H1 (cell line): ENCODE measurements around the gene IRAG1. TPM values are rescaled to one million over a fixed set of nuclear protein-coding genes. Genes with fewer than 3 reads are reported as not detected.

Source experiments
- CTCF ChIA-PET: fragments of 300-600 bp; sonication (Branson Sonifier 250); formaldehyde crosslinking; loops from one replicate; lab custom pipeline; 2021; ENCODE audit not compliant: partially characterized antibody; lab: Charles Lee
- POLR2A ChIA-PET: fragments of 300-600 bp; sonication (Branson Sonifier 250); formaldehyde crosslinking; loops from one replicate; lab custom pipeline; 2021; ENCODE audit warnings: inconsistent platforms; ENCODE audit not compliant: partially characterized antibody; lab: Charles Lee
- DNase-seq, 2 experiments: peaks; one replicate each; pipeline versions ENCODE4 v3.0.0 to v3.0.0-alpha.2; 2010 to 2022; ENCODE audit warnings: low spot score in 2 of 2, low read depth in 1 of 2, mixed read lengths in 1 of 2
- FAIRE-seq: peaks from 2 replicates; lab custom pipeline; 2011; peaks lifted over from hg19 to GRCh38; lab: Jason Lieb, UNC
- H2AFZ ChIP-seq: 2 replicates; pipeline ENCODE4 v1.8.1; 2012; ENCODE audit warnings: low read length, inconsistent platforms
- H2AK5ac ChIP-seq: 2 replicates; pipeline ENCODE4 v1.6.1; 2013; ENCODE audit warnings: low read depth, low read length
- H2BK120ac ChIP-seq: replicated peaks from 2 replicates; pipeline ENCODE3; 2013; ENCODE audit warnings: low read depth, low read length, inconsistent platforms
- H2BK12ac ChIP-seq: 2 replicates; pipeline ENCODE4 v1.6.1; 2013; ENCODE audit warnings: low read depth, low read length
- H2BK15ac ChIP-seq: 2 replicates; pipeline ENCODE4 v1.6.1; 2013; ENCODE audit warnings: low read length
- H2BK20ac ChIP-seq: 2 replicates; pipeline ENCODE4 v1.6.1; 2013; ENCODE audit warnings: low read length
- H2BK5ac ChIP-seq: 2 replicates; pipeline ENCODE4 v1.6.1; 2013; ENCODE audit warnings: low read depth, low read length
- H3K14ac ChIP-seq: 2 replicates; pipeline ENCODE4 v1.6.1; 2013; ENCODE audit warnings: inconsistent platforms; ENCODE audit not compliant: insufficient read length
- H3K18ac ChIP-seq: 2 replicates; pipeline ENCODE4 v1.6.1; 2013; ENCODE audit warnings: low read length; ENCODE audit errors: extremely low read depth
- H3K23ac ChIP-seq: 2 replicates; pipeline ENCODE4 v1.6.1; 2013; ENCODE audit warnings: inconsistent platforms; ENCODE audit not compliant: insufficient read length
- H3K23me2 ChIP-seq: 2 replicates; pipeline ENCODE4 v1.6.1; 2013; ENCODE audit warnings: low read depth, low read length
- H3K27ac ChIP-seq: 2 replicates; pipeline ENCODE4 v1.6.1; 2011; ENCODE audit warnings: low read depth, low read length, inconsistent platforms
- H3K27me3 ChIP-seq, 4 experiments: replicated peaks in 1 of 4; 1 replicate in 1 of 4; 2 replicates in 3 of 4; pipeline versions ENCODE4 v1.6.1 to v1.8.1; 2011 to 2013; ENCODE audit warnings: low read length in 3 of 4, mild to moderate bottlenecking in 3 of 4, inconsistent platforms in 2 of 4, mixed read lengths in 2 of 4, moderate library complexity in 1 of 4; ENCODE audit not compliant: control insufficient read depth in 3 of 4, insufficient read depth in 3 of 4; ENCODE audit errors: extremely low read depth in 1 of 4
- H3K36me3 ChIP-seq, 4 experiments: 2 replicates each; pipeline versions ENCODE4 v1.6.1 to v1.8.1; 2011 to 2013; ENCODE audit warnings: mild to moderate bottlenecking in 4 of 4, low read length in 3 of 4, moderate library complexity in 2 of 4, control low read depth in 1 of 4, inconsistent platforms in 1 of 4; ENCODE audit not compliant: insufficient read depth in 4 of 4, control insufficient read depth in 2 of 4
- H3K4ac ChIP-seq: replicated peaks from 2 replicates; pipeline ENCODE3; 2013; ENCODE audit warnings: low read length, low read depth, mixed read lengths, inconsistent platforms; ENCODE audit not compliant: insufficient read length
- H3K4me1 ChIP-seq, 4 experiments: replicated peaks in 1 of 4; 1 replicate in 1 of 4; 2 replicates in 3 of 4; pipeline versions ENCODE4 v1.6.1 to v1.8.1; 2011 to 2013; ENCODE audit warnings: low read length in 3 of 4, inconsistent platforms in 2 of 4, mixed read lengths in 1 of 4; ENCODE audit not compliant: insufficient read depth in 4 of 4, control insufficient read depth in 3 of 4
- H3K4me2 ChIP-seq, 2 experiments: 2 replicates each; pipeline versions ENCODE4 v1.6.1 to v1.8.1; 2011 to 2013; ENCODE audit warnings: low read depth in 2 of 2, low read length in 2 of 2, control low read depth in 1 of 2, inconsistent platforms in 1 of 2, mild to moderate bottlenecking in 1 of 2; ENCODE audit not compliant: insufficient read depth in 1 of 2
- H3K4me3 ChIP-seq, 4 experiments: fragments of 200-600, 300-600 bp in 1 of 4; sonication (generic), shearing (Covaris generic), sonication (Bioruptor Twin) in 1 of 4; 2 replicates each; pipeline versions ENCODE4 v1.5.1 to v1.8.1; 2011 to 2016; ENCODE audit warnings: low read length in 4 of 4, low read depth in 3 of 4, control low read depth in 2 of 4, inconsistent platforms in 2 of 4, mild to moderate bottlenecking in 2 of 4, mixed read lengths in 1 of 4, moderate library complexity in 1 of 4; ENCODE audit not compliant: insufficient read depth in 2 of 4; ENCODE audit errors: extremely low read depth in 1 of 4
- H3K56ac ChIP-seq: replicated peaks from 2 replicates; pipeline ENCODE3; 2013; ENCODE audit warnings: low read depth, mild to moderate bottlenecking, mixed read lengths, low read length, inconsistent platforms; ENCODE audit not compliant: insufficient read length
- H3K79me1 ChIP-seq: 2 replicates; pipeline ENCODE4 v1.6.1; 2013; ENCODE audit warnings: low read depth, low read length, control low read depth
- H3K79me2 ChIP-seq, 2 experiments: 2 replicates each; pipeline versions ENCODE4 v1.6.1 to v1.8.1; 2012 to 2013; ENCODE audit warnings: low read length in 2 of 2, mild to moderate bottlenecking in 2 of 2, inconsistent platforms in 1 of 2; ENCODE audit not compliant: insufficient read depth in 2 of 2, control insufficient read depth in 1 of 2
- H3K9ac ChIP-seq, 4 experiments: replicated peaks in 1 of 4; 1 replicate in 1 of 4; 2 replicates in 3 of 4; pipeline versions ENCODE4 v1.6.1 to v1.8.1; 2011 to 2013; ENCODE audit warnings: low read depth in 3 of 4, low read length in 3 of 4, control low read depth in 2 of 4, mild to moderate bottlenecking in 2 of 4, moderate library complexity in 2 of 4, inconsistent platforms in 1 of 4; ENCODE audit errors: extremely low read depth in 1 of 4
- H3K9me3 ChIP-seq, 2 experiments: 2 replicates each; pipeline versions ENCODE4 v1.6.1 to v1.8.1; 2012 to 2013; ENCODE audit warnings: mild to moderate bottlenecking in 2 of 2, moderate library complexity in 2 of 2, control low read depth in 1 of 2, inconsistent platforms in 1 of 2, low read depth in 1 of 2, low read length in 1 of 2, mixed read lengths in 1 of 2; ENCODE audit not compliant: insufficient read depth in 2 of 2
- H4K20me1 ChIP-seq, 2 experiments: replicated peaks in 1 of 2; 2 replicates each; pipeline versions ENCODE3 to v1.8.1; 2011 to 2013; ENCODE audit warnings: inconsistent platforms in 2 of 2, low read length in 2 of 2, mild to moderate bottlenecking in 1 of 2; ENCODE audit not compliant: insufficient read depth in 2 of 2, control insufficient read depth in 1 of 2
- H4K5ac ChIP-seq: 2 replicates; pipeline ENCODE4 v1.6.1; 2013; ENCODE audit warnings: low read length, low read depth, mixed read lengths, inconsistent platforms; ENCODE audit not compliant: insufficient read length
- H4K8ac ChIP-seq: 2 replicates; pipeline ENCODE4 v1.8.0; 2013; ENCODE audit warnings: mild to moderate bottlenecking, moderate library complexity, low read length, inconsistent platforms; ENCODE audit not compliant: insufficient read depth; ENCODE audit errors: extremely low read depth
- H4K91ac ChIP-seq: replicated peaks from 2 replicates; pipeline ENCODE3; 2013; ENCODE audit warnings: low read length, mixed read lengths, inconsistent platforms; ENCODE audit not compliant: insufficient read length
- BRCA1 ChIP-seq: IDR thresholded peaks from 2 replicates; pipeline ENCODE4 v1.6.1; 2012; ENCODE audit warnings: low read depth, low read length, improper control_type of control experiment
- KDM4A ChIP-seq: IDR thresholded peaks from one replicate; pipeline ENCODE4 v1.7.1; 2012; ENCODE audit warnings: low read depth, mild to moderate bottlenecking, moderate library complexity, low read length, inconsistent platforms; ENCODE audit not compliant: severe bottlenecking
- RNF2 ChIP-seq: fragments of 200-900, 300-1000 bp; sonication (generic); IDR thresholded peaks from 2 replicates; pipeline ENCODE4 v1.7.1; 2016; ENCODE audit warnings: borderline replicate concordance, low read depth, mild to moderate bottlenecking, antibody characterized with exemption, low read length; ENCODE audit not compliant: poor library complexity, severe bottlenecking; ENCODE audit errors: missing control alignments
- TBP ChIP-seq: IDR thresholded peaks from 2 replicates; pipeline ENCODE4 v1.6.1; 2011; ENCODE audit warnings: low read depth, low read length, improper control_type of control experiment
- WGBS, 2 experiments: shearing (Covaris generic) in 1 of 2; methylation state at CpG; one replicate each; pipeline versions ENCODE4 v1.1.6 to v1.1.7; 2013 to 2015; ENCODE audit warnings: low lambda C conversion rate in 2 of 2, mixed read lengths in 2 of 2, inconsistent platforms in 1 of 2, low coverage in 1 of 2, missing lambda C conversion rate in 1 of 2; ENCODE audit not compliant: insufficient replicate concordance in 2 of 2, insufficient coverage in 1 of 2, insufficient read length in 1 of 2; ENCODE audit errors: extremely low coverage in 1 of 2, missing lambda C conversion rate in 1 of 2; 5-methylcytosine and 5-hydroxymethylcytosine counted together
- polyA plus RNA-seq, 7 experiments: library from polyadenylated mRNA; depleted of rRNA in 3 of 7; stranded (reverse) in 5 of 7; unstranded in 2 of 7; fragments of >200 nt in 5 of 7; fragments of 200-250 nt in 2 of 7; gene quantifications; 1 replicate in 5 of 7; 2 replicates in 1 of 7; 4 replicates in 1 of 7; pipeline versions ENCODE4 v1.2.1 to v1.2.3, GENCODE V29; 2011 to 2013; ENCODE audit warnings: missing spikeins in 2 of 7, mixed read lengths in 2 of 7
- total RNA-seq: library from RNA; stranded (reverse); fragmentation: NEBNext Ultra II Directional; extraction: Animal tissue kit (Norgen Biotek cat#: 25700); gene quantifications from 2 replicates; pipeline ENCODE4 v1.2.1, GENCODE V29; 2021

IRAG1 gene
- total and polyA plus RNA-seq, 2 of the 8 experiments (the other 6 are each of a cell fraction or from before 2014, with no cell fraction given), result 1.8 to 2.7 TPM

DNA sequence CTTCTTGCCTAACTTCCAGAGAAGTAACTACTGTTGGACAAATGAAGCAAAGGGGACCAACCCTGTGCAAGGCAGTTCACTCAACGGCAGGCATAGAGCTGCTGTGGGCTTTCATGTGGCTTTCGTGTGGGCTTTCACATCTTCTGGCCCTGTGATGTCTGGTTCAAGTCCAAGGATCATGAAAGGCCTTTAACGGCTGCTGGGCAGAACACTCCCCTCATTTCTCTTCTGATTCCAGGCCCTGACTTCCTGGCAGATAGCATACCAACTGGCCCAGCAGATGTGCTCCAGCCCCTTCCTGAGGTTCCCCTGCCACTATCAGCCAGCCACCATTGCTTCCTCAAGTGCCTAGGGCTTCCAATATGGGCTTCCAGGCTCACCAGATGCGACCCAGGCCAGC is 28.8 kb upstream of the IRAG1 start:
- Histone ChIP-seq H3K4ac (no peak overlapping the region), H2BK12ac (no peak overlapping the region), H2BK20ac (no peak overlapping the region), H3K27ac (no peak overlapping the region), H3K23ac (no peak overlapping the region), H3K23me2 (no peaks in the 10 kb centered on the region), H3K18ac (no peak overlapping the region), H3K79me2 (no peaks in the 10 kb centered on the region), H3K27me3 (no peaks in the 10 kb centered on the region), H4K5ac (no peak overlapping the region), H2BK15ac (no peak overlapping the region), H3K79me1 (no peaks in the 10 kb centered on the region), H3K9ac (no peak overlapping the region), H4K8ac (no peak overlapping the region), H3K4me3 (no peak overlapping the region), H4K20me1 (no peaks in the 10 kb centered on the region), H2BK120ac (no peak overlapping the region), H3K9me3 (no peaks in the 10 kb centered on the region), H3K36me3 (no peaks in the 10 kb centered on the region), H3K4me2 (no peak overlapping the region), H3K56ac (no peak overlapping the region), H2BK5ac (no peak overlapping the region), H3K4me1 (no peaks in the 10 kb centered on the region), H4K91ac (no peak overlapping the region), H3K14ac (no peak overlapping the region), H2AFZ (no peak overlapping the region), H2AK5ac (0 out of 2 replicates have a peak overlapping the region, but pooled peaks have one; percentile 44)
- POLR2A ChIA-PET, result no interaction called here
- CTCF ChIA-PET, result interaction anchor here (1.0 to 2.2 kb wide), 4 partner anchors 9 to 182 kb away, joined by 3 to 10 read pairs (median 5); partner anchors contain the start of gene RNF141
- no peak for DNase-seq
- no peak for FAIRE-seq
- 86% methylated on average over 4 of the region's 4 CpGs; no CpG with 5 or more reads in 1 of the 2 experiments for WGBS, 2 experiments
- TF ChIP-seq RNF2 (no peak), KDM4A (no peak), BRCA1 (no peak), TBP (no peak)
